GM10847 (cell line): Measurements from ENCODE around the gene CDC14C.

ENCODE experiments used
- POLR2A ChIP-seq: IDR thresholded peaks from 2 replicates; pipeline ENCODE4 v1.6.1; 2011; ENCODE audit not compliant: insufficient read length; ENCODE audit errors: extremely low read depth

The CDC14C gene

GRCh38 chr7:48924433-48924832 is at the start of gene CDC14C:
Gene CDC14C, plus strand, starts transcription at chr7:48924547. Its CDS starts 126 bp downstream, at chr7:48924673.
- no peak for TF ChIP-seq POLR2A

DNA sequence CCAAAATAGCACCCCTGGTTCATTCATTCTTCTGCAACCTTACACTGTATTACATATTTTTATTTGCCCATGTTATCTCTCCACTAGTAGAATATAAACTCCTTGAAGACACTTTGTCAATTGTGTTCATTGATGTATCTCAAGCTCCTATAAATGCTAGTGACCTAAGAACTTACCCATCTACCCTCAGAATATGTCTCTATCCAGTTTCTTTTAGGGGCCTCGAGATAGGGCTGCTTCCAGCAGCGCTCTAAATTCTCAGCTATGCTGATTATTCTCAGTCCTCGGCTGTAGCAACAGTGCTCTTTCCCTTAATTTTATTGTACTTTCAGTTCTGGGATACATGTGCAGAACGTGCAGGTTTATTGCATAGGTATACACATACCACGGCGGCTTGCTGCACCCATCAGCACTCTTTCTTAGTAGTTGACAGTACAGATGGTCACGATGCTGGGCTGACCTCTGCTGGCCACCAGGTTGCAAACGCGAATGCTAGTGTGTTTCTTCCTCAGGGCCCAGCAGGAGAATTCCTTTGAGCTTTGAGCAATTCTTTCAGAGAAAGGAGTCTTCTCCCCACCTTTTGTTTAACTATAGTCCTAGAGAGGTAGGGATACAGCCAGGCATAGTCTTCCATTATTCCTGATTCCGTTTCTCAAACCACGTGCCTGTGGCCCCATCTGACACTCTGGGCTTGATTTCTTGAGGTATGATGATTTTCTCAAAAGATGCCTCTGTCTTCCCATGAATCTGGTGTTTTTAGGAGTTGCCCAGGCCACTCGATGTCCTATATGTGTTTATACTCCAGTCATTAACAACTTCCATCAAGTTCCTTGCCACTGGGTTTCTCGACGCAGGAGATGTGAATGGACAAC is 49.1 kb upstream of the CDC14C start:
- no peak for TF ChIP-seq POLR2A

DNA sequence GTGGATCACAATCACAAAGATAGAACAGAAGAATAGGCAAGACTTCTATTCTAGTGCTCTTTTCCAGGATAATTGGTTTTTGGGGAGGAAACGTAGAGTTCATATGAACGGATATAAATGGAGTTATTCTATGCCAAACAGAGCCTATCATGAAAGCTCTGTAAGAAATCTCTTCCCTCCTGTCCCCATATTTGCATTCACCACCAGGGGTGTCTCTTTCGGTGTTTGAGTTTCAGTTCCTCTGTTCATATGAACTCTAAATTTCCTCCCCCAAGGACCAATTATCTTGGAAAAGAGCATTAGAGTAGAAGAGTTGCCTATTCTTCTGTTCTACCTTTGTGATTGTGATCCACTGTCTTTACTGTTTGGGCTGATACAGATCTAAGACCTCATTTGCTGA is 48.3 kb upstream of the CDC14C start:
- no peak for TF ChIP-seq POLR2A

DNA sequence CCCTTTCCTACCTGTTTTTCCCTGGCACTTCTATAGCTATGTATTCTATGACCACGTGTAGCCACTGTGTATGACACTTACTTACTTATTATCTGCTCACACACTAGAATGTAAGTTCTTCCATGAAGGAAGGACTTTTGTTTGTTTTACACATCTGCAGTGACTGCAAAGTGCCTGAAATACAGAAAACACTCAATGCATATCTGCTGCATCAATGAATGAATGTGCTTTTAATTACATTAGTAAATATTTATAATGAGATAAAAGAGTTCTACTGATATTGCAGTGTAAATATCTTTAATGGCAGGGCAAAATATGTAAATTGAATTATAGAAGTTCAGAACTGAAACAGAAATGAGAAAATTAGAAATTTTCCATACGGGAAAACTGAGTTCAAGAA is 43.5 kb upstream of the CDC14C start:
- TF ChIP-seq POLR2A, result no peak

DNA sequence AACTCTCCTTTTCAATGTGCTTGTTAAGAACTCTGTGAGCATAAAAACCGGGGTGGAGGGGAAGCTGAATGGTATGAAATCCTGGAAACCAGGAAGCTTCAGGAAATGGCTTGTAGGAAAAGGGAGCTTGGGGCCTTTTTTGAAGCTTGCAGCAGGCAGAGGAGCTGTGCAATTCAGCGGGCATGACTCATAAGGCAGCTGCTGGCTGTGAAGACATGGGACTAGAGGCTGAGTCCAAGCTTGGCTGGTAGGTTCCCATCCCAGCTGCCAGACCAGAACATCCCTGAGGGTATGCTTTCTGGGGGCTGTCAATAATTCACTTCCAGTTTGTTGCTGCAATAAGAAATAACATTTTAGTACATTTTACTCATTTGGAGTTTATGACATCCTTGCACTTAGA is 36.8 kb upstream of the CDC14C start:
- TF ChIP-seq POLR2A, result no peak

- no peak for TF ChIP-seq POLR2A
Measured at GRCh38 chr7:48894574-48894973, 29.8 kb upstream of the CDC14C start.

DNA sequence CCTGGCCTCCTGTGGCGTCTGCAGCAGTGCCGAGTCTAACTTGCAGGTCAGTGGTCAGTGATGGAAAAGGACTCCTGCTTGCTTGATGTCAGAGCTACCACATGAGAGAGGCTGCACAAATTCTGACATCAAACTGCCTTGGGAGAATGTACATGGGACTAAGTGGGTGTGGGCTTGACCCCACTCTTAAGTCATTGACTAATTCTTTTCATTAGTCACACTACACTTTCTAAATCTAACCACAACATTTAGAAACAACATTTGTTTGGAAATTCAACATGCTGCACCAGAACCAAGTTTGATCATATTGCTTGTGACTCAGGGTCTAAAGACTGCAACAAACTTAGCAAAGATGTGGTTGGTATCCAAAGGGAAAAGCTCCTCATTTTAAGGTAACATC is 24.4 kb upstream of the CDC14C start:
- no peak for TF ChIP-seq POLR2A

GRCh38 chr7:48901966-48902365 is 22.4 kb upstream of the CDC14C start:
- TF ChIP-seq POLR2A, result no peak

GRCh38 chr7:48904975-48905374 is 19.4 kb upstream of the CDC14C start:
- TF ChIP-seq POLR2A, result no peak

DNA sequence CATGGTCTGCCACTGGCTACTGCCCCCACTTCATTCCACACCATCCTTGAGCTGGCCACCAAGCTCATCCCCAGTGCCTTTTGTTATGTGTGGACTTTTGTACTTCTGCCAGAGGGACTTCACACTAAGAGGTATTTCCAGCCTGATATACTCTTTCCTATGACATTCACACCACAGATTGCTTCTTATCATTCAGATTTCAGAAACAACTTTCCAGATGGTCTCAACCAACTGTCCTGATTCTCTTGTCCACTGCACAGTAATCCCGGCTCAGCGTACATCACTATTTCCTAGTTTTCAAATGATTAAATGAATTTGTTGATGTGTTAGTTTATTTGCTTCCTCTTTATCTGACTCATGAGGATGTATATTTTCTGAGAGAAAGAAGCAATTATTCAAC is 7.1 kb downstream of the CDC14C start:
- no peak for TF ChIP-seq POLR2A

DNA sequence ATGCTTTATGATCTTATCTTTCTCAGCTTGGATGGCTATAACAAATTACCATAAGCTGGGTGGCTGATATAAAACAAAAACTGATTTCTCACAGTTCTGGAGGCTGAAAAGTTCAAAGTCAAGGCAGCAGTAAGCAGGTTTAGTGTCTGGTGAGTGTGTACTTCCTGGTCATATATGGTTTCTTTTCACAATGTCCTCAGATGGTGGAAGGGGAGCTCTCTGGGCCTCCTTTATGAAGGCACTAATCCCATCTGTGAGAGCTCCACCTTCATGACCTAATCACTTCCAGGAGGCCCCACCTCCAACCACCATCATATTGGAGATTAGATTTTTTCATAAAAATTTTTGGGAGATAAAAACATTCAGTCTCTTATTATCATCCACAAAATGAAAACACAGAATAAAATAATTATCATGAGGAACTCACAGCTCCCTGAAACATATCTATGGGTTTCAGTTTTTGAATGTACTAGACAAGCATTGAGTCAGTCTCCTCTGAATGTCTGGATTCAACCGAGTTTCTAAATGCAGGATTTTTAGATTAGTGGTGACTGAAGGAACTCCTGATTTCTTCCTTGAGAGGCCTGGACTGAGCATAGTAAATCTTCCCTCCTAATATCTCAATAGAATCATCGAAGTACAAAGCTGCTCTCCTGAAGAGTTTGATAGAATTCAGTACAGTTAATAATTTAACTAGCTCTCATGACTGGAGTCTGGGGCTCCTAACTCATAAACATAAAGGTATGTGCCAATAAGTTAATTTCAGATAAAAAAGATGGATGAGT is 8.0 kb downstream of the CDC14C start:
- TF ChIP-seq POLR2A, result no peak

DNA sequence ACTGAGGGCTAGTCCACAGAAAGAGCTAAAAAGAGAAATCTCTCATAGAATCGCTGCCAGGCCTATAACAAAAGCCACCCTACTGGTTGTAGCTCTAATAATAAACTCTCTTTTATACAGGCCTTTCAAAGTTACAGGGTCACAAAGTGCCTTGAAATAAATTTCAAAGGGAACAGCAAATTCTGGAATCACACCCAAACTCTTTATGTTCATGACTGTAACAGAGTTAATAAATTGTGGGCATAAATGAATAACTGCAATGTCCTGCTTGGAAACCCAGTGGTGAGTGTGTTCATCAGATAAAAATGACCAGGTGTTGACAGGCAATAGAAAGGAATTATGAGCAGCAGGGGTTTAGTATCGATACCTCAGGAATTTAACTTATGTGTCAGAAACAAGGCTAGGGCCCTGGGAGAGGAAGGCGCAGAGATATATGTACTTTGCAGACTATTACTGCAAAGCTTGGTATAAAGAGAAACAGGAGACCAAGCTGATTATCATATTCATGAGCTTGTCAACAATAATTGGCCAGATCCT is 9.3 kb downstream of the CDC14C start:
- no peak for TF ChIP-seq POLR2A

DNA sequence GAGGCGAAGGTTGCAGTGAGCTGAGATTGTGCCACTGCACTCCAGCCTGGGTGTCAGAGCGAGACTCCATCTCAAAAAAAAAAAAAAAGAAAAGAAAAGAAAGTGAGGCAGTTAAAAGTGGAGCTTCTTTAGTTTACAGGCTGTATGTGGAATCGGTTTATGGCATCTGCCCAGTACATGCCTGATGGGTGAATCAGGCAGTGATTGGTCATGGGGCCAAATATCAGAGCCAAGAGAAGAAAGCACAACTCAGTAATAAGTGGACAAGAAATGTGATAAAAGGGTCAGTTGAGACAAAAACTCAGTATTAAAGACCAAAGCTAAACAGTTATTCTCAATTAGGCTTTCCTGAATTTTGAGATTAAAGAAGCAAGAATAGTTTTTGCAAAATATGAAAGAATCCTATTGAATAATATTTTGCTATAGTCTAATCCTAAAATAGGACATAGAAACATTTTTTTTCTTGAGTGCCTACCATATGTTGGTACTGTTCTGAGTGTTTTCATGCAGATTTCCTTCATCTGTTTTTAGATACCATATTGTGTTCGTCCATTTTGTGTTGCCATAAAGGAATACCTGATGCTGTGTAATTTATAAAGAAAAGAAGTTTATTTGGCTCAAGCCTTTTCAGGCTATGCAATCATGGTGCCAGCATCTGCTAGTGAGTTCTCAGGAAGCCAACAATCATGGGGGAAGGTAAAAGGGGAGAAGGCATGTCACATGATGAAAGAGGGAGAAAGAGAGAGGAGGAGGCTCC is 14.4 kb downstream of the CDC14C start:
- TF ChIP-seq POLR2A, result no peak

- TF ChIP-seq POLR2A, result no peak
Measured at GRCh38 chr7:48943279-48943990, 19.1 kb downstream of the CDC14C start.

DNA sequence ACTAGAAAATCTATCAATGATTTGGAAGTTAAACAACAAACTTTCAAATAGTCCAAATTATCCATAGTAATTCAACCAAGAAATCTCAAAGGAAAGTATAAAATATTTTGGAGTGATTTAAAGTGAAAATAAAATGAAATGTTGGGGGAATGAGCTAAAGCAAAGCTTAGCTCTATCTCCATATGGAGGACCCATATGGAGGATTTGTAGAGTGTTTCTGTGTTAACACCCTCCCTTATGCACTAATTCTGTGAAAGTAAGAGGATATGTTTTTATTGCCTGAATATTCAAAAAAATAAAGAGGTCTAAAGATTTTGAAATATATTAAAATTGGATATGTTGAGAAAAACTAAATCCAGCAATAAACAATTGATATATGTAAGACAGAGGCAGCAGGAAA is 31.6 kb downstream of the CDC14C start:
- TF ChIP-seq POLR2A, result no peak
